Endodermal cell (in vitro differentiated cells): Measurements from ENCODE around the gene KCTD10. TPM values are rescaled to one million over a fixed set of nuclear protein-coding genes. Genes with fewer than 3 reads are reported as not detected.
"Not testable (repeated sequence)": the region's sequence is repeated elsewhere in the genome, so short reads cannot be mapped to it uniquely, and the experiment has no call there.

Experiments used
- DNase-seq: peaks from one replicate; pipeline ENCODE4 v3.0.0-alpha.2; 2017
- H3K27ac ChIP-seq: 2 replicates; pipeline ENCODE4 v1.5.1; 2013; ENCODE audit warnings: mild to moderate bottlenecking, low read depth, low read length, moderate library complexity
- H3K27me3 ChIP-seq: 2 replicates; pipeline ENCODE4 v1.6.1; 2013; ENCODE audit warnings: mild to moderate bottlenecking, low read length, moderate library complexity; ENCODE audit not compliant: insufficient read depth, control insufficient read depth, poor library complexity, severe bottlenecking
- H3K36me3 ChIP-seq: 2 replicates; pipeline ENCODE4 v1.7.0; 2013; ENCODE audit warnings: mild to moderate bottlenecking, low read length, moderate library complexity; ENCODE audit not compliant: control insufficient read depth, insufficient read depth
- H3K4me1 ChIP-seq: one replicate; pipeline ENCODE4 v1.7.0; 2013; ENCODE audit warnings: low read length; ENCODE audit not compliant: control insufficient read depth, insufficient read depth
- H3K4me3 ChIP-seq: 2 replicates; pipeline ENCODE4 v1.5.1; 2013; ENCODE audit warnings: mild to moderate bottlenecking, low read length, moderate library complexity
- H3K9ac ChIP-seq: 2 replicates; pipeline ENCODE4 v1.6.1; 2013; ENCODE audit warnings: mild to moderate bottlenecking, low read length, moderate library complexity; ENCODE audit not compliant: poor library complexity, severe bottlenecking; ENCODE audit errors: extremely low read depth
- H3K9me3 ChIP-seq: 2 replicates; pipeline ENCODE4 v1.6.1; 2013; ENCODE audit warnings: mild to moderate bottlenecking, low read length, moderate library complexity; ENCODE audit not compliant: control insufficient read depth
- H3K27ac Mint-ChIP-seq: 2 replicates; pipeline ENCODE4 v1.8.0; 2020; ENCODE audit warnings: mixed read lengths
- H3K27me3 Mint-ChIP-seq: 2 replicates; pipeline ENCODE4 v1.8.0; 2021; ENCODE audit warnings: mild to moderate bottlenecking, mixed read lengths; ENCODE audit not compliant: insufficient read depth
- H3K36me3 Mint-ChIP-seq: 2 replicates; pipeline ENCODE4 v1.8.0; 2020; ENCODE audit warnings: low read depth, mixed read lengths
- H3K4me1 Mint-ChIP-seq: 2 replicates; pipeline ENCODE4 v1.8.0; 2020; ENCODE audit warnings: mixed read lengths
- H3K4me3 Mint-ChIP-seq: 2 replicates; pipeline ENCODE4 v1.8.0; 2020; ENCODE audit warnings: mild to moderate bottlenecking, moderate library complexity, mixed read lengths
- H3K9me3 Mint-ChIP-seq: 2 replicates; pipeline ENCODE4 v1.8.0; 2020; ENCODE audit warnings: mild to moderate bottlenecking, mixed read lengths
- WGBS, 2 experiments: methylation state at CpG; one replicate each; pipeline versions ENCODE4 v1.1.5 to v1.1.7; 2013; ENCODE audit warnings: missing lambda C conversion rate in 2 of 2, mixed read lengths in 1 of 2; ENCODE audit not compliant: insufficient coverage in 1 of 2, insufficient read length in 1 of 2; 5-methylcytosine and 5-hydroxymethylcytosine counted together
- total RNA-seq, 2 donors: library from RNA; stranded (reverse); fragmentation: NEBNext Ultra II Directional in 1 of 2; extraction: Animal tissue kit (Norgen Biotek cat#: 25700) in 1 of 2; gene quantifications; 2 replicates in 1 of 2; 3 replicates in 1 of 2; pipeline ENCODE4 v1.2.1, GENCODE V29; 2021
- TF ChIP-seq, protein P1 (sequence below): fragments of 200-600 bp; sonication (generic); conservative IDR thresholded peaks from 2 replicates; pipeline ENCODE4 v1.5.0; 2021; ENCODE audit warnings: antibody characterized with exemption, mild to moderate bottlenecking

KCTD10 gene
- total RNA-seq, 2 donors from 2014 or later = 50.9 to 53.5 TPM

GRCh38 chr12:109476807-109477184 is 304 bp downstream of the KCTD10 start:
- TF ChIP-seq, protein P1, sequence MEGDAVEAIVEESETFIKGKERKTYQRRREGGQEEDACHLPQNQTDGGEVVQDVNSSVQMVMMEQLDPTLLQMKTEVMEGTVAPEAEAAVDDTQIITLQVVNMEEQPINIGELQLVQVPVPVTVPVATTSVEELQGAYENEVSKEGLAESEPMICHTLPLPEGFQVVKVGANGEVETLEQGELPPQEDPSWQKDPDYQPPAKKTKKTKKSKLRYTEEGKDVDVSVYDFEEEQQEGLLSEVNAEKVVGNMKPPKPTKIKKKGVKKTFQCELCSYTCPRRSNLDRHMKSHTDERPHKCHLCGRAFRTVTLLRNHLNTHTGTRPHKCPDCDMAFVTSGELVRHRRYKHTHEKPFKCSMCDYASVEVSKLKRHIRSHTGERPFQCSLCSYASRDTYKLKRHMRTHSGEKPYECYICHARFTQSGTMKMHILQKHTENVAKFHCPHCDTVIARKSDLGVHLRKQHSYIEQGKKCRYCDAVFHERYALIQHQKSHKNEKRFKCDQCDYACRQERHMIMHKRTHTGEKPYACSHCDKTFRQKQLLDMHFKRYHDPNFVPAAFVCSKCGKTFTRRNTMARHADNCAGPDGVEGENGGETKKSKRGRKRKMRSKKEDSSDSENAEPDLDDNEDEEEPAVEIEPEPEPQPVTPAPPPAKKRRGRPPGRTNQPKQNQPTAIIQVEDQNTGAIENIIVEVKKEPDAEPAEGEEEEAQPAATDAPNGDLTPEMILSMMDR = no peak
- 0 to 1% methylated on average over 2 to 11 of the region's 11 CpGs for WGBS, 2 experiments
- peaks cover 17% of the 10 kb centered on the region for H3K36me3 ChIP-seq
- Mint-ChIP-seq H3K4me1 (peaks cover 16% of the 10 kb centered on the region), H3K36me3 (no peaks in the 10 kb centered on the region), H3K4me3 (peak overlapping the region; percentile 89), H3K27me3 (no peaks in the 10 kb centered on the region), H3K27ac (peak overlapping the region; percentile 99), H3K9me3 (no peaks in the 10 kb centered on the region)
- no peaks in the 10 kb centered on the region for H3K27me3 ChIP-seq
- no peaks in the 10 kb centered on the region for H3K9me3 ChIP-seq
- peak overlapping the region; percentile 35 for H3K27ac ChIP-seq
- peak overlapping the region; percentile 91 for H3K9ac ChIP-seq
- DNase-seq = no peak
- H3K4me3 ChIP-seq = peak overlapping the region; percentile 99
- H3K4me1 ChIP-seq = peaks cover 16% of the 10 kb centered on the region

DNA sequence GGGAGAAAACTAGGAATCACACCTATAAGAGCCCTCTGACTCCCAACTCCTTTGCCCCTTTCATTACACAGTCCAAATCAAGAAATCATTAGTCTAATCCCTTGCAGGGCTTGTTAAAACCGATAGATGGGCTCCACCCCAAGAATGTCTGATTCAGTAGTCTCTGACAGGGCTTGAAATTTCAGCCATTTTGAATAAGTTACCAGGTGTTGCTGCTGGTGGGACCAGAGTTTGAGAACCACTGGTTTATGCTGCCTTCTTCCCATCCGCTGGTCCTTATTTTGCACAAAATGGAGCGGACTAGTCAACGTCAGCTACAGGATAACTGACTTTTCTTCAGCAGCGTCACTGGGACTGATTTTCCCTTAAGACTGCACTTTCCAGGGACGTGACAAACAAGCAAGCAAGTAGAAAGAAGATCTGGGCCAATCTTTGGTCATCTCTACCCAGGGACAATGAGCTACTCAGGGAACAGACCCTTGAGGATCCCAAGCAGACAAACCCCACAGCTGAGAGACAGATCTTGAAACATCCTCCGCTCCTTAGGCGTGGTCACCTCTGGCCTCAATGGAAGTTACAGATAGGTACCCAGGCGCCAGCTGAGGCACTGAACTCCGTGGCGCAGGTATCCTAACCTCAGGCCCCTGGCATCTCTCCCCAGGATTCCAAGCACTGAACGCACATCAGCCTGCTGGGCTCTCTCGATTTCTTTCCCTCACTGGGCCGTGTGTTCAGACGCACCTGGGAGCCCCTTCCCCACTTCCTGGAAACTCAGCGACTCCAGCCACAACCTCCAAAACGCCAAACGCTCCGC is 900 bp downstream of the KCTD10 start:
- TF ChIP-seq, protein P1 = no peak
- Mint-ChIP-seq H3K27ac (peak overlapping the region; percentile 99), H3K9me3 (no peaks in the 10 kb centered on the region), H3K4me1 (peaks cover 16% of the 10 kb centered on the region), H3K27me3 (no peaks in the 10 kb centered on the region), H3K4me3 (peak overlapping the region; percentile 89), H3K36me3 (no peaks in the 10 kb centered on the region)
- H3K9me3 ChIP-seq = no peaks in the 10 kb centered on the region
- peaks cover 20% of the 10 kb centered on the region for H3K36me3 ChIP-seq
- H3K27ac ChIP-seq = peak overlapping the region; percentile 35
- DNase-seq = peak; percentile 52
- WGBS, 2 experiments = 20 to 23% methylated on average over 15 to 19 of the region's 19 CpGs
- H3K4me1 ChIP-seq = peaks cover 16% of the 10 kb centered on the region
- H3K9ac ChIP-seq = peak overlapping the region; percentile 91
- H3K27me3 ChIP-seq = no peaks in the 10 kb centered on the region
- peak overlapping the region; percentile 99 for H3K4me3 ChIP-seq

- peaks cover 16% of the 10 kb centered on the region for H3K4me1 Mint-ChIP-seq
- Histone ChIP-seq H3K36me3 (peaks cover 31% of the 10 kb centered on the region), H3K27ac (no peak overlapping the region), H3K4me3 (peak overlapping the region; percentile 99), H3K9ac (no peak overlapping the region), H3K27me3 (no peaks in the 10 kb centered on the region), H3K4me1 (peaks cover 16% of the 10 kb centered on the region), H3K9me3 (no peaks in the 10 kb centered on the region)
- H3K27ac Mint-ChIP-seq = peak overlapping the region; percentile 23
- H3K9me3 Mint-ChIP-seq = no peaks in the 10 kb centered on the region
- H3K4me3 Mint-ChIP-seq = peak overlapping the region; percentile 89
- no peaks in the 10 kb centered on the region for H3K27me3 Mint-ChIP-seq
- peaks cover 8% of the 10 kb centered on the region for H3K36me3 Mint-ChIP-seq
- 85 to 92% methylated on average over 7 of the region's 7 CpGs for WGBS, 2 experiments
- TF ChIP-seq, protein P1 = no peak
- DNase-seq = no peak
Measured at GRCh38 chr12:109475121-109475520, 2.0 kb downstream of the KCTD10 start.

GRCh38 chr12:109473526-109474270 is 3.4 kb downstream of the KCTD10 start:
- not testable (repeated sequence) for H3K9ac ChIP-seq, H3K9me3 ChIP-seq, H3K27ac Mint-ChIP-seq, H3K27me3 ChIP-seq, H3K27ac ChIP-seq, DNase-seq, H3K4me3 ChIP-seq, H3K4me3 Mint-ChIP-seq, H3K27me3 Mint-ChIP-seq, H3K9me3 Mint-ChIP-seq
- WGBS, 2 experiments = 93 to 94% methylated on average over 9 to 16 of the region's 16 CpGs
- Mint-ChIP-seq H3K4me1 (peaks cover 15% of the 10 kb centered on the region), H3K36me3 (peaks cover 21% of the 10 kb centered on the region)
- peaks cover 16% of the 10 kb centered on the region for H3K4me1 ChIP-seq
- H3K36me3 ChIP-seq = peaks cover 44% of the 10 kb centered on the region
